ENCODE results near the gene BIRC7.

GRCh38 chr20:63233061-63233344 is 2.7 kb upstream of the BIRC7 start:
- TF ChIP-seq POLR2AphosphoS5 (IDR thresholded peaks at IDR 0.05; ENCODE audit: low read depth, low read length) (no peak), PAX5 (IDR thresholded peaks at IDR 0.05; ENCODE audit: insufficient read depth, low read length, severe bottlenecking) (no peak), POLR2A (IDR thresholded peaks at IDR 0.05; ENCODE audit: low read depth, low read length) (no peak), TAF1 (IDR thresholded peaks at IDR 0.05; ENCODE audit: low read depth, low read length) (no peak)
